D341Med (cell line): Measurements from ENCODE around the gene DNM2.
"Not testable (repeated sequence)": the region's sequence is repeated elsewhere in the genome, so short reads cannot be mapped to it uniquely, and the experiment has no call there.

Experiments
- DNase-seq: peaks from one replicate; pipeline ENCODE4 v3.0.0; 2012; ENCODE audit warnings: low spot score

Gene DNM2

DNA sequence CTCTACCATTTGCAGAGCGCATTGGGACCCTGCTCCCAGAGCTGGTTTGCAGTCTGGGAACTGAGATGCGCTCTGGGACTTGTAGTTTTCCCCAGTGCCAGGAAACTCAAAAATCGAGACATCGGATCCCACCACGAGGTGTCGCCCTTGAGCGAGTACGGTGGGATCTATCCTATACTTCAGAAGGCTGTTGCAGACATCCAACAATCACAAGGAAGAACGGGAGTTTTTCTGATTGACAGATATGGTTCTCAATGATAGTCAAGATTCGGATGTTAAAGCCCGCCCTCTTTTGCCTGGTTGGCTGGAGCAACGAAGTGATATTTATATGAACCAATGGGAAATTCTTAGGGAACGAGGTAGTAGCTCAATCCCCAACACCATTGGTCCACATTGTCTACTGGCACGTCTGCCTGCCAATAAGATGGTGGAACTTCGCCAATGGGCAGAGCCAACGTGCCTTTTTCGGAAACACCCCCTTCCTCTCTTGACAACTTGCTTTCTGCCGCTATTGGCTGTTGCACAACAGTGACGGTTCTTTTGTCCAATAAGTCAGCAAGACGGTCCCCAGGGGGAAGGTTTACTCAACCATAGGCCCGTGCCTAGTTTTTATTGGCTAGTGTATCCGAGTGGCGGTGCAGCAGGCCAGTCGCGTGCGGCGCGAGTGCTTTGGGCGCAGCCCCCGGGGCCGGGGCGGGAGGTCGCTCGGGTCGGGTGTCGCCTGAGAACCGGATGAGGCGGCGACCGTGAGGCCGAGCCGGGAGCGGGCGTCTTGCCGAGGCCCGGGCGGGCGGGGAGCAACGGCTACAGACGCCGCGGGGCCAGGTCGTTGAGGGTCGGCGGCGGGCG is at the start of gene DNM2:
Gene DNM2 (plus strand): TSS at position 724 of the 849 bp plus-strand sequence. CDS start 164 bp downstream, outside the sequence.
- DNase-seq = peak; percentile 98

DNA sequence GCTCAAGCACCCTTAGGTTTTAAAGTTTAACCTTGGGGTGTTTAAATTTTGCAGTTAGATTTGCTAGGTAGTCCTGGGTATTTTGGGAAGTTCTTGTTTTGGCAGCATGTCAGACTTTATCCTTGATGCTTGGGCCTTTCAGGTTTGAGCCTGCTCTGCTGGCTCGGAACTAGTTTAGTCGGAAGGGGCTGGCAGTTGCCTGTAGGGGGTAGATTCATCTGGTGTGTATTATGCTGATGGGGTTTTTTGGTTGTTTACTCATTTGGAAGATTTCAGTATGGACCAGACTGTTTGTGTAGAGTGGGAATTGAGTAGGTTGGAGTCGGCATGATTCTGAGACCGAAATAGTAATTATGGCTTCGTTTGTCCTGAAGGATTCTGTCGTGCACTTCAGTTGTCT is 48.6 kb upstream of the DNM2 start:
- no peak for DNase-seq

DNA sequence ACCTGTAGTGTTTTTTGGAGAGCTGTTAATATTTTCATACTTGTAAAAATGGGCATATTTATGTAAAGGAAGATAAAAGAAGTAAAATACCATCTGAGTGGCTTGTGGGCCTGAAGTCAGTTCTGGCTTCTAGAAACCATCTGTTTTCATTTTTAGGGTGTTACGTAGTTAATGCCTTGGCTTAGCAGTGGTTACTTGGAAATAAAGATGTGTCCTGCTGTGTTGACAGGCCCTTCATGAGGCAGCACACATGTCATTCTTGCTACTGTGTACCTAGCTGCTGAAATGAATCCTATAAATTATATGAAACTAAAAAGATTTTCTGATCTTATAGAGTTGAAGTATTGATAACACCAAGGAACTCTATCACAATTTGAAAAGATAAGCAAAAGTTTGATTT is 47.7 kb upstream of the DNM2 start:
- DNase-seq = no peak

DNA sequence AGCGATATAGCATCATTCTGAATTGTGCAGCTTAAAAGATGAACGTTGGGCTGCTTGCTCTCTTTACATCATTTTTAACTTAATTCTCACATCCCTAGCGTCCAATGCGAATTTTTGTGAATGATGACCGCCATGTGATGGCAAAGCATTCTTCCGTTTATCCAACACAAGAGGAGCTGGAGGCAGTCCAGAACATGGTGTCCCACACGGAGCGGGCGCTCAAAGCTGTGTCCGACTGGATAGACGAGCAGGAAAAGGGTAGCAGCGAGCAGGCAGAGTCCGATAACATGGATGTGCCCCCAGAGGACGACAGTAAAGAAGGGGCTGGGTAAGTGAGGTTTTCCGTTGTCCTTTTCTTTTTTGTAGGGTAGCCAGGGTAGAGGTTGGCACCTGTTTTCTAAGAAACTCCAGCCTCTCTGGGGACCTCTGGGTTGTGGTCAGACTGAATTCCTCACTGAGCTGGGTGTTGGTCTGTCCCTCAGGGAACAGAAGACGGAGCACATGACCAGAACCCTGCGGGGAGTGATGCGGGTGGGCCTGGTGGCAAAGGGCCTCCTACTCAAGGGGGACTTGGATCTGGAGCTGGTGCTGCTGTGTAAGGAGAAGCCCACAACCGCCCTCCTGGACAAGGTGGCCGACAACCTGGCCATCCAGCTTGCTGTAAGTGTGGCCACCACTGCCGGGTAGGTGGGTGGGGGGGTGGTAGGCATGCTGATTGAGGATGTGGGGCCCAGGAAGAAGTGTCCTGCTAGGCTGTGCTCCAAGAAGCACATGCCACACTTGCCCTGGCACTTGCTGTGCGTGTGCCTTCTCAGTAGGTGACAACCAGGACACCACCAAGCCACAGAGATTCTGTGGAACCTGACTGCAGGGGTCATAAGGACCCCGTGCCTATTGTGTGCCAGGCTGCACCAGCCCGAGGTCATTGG is 46.7 kb upstream of the DNM2 start:
- peak; percentile 12 for DNase-seq

DNA sequence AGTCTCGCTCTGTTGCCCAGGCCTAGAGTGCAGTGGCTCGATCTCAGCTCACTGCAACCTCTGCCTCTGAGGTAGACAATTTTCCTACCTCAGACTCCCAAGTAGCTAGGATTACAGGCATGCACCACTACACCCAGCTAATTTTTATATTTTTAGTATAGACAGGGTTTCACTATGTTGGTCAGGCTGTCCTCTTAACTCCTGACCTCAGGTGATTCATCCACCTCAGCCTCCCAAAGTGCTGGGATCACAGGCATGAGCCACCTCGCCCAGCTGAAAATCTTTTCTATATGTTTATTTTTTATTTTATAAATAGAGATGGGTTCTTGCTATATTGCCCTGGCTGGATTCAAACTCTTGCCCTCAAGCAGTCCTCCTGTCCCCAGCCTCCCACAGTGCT is 46.0 kb upstream of the DNM2 start:
- not testable (repeated sequence) for DNase-seq

DNA sequence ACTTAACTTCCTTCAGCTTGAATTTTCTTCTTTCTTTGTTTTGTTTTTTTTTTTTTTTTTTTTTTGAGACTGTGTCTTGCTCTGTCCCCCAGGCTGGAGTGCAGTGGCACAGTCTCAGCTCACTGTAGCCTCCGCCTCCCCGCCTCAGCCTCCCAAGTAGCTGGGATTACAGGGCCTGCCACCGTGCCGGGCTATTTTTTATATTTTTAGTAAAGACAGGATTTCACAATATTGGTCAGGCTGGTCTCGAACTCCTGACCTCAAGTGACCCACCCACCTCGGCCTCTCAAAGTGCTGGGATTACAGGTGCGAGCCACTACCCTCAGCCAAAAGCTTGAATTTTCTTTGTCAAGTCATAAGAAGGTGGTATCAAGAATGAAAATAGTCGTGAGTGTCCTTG is 42.7 kb upstream of the DNM2 start:
- DNase-seq = not testable (repeated sequence)

DNA sequence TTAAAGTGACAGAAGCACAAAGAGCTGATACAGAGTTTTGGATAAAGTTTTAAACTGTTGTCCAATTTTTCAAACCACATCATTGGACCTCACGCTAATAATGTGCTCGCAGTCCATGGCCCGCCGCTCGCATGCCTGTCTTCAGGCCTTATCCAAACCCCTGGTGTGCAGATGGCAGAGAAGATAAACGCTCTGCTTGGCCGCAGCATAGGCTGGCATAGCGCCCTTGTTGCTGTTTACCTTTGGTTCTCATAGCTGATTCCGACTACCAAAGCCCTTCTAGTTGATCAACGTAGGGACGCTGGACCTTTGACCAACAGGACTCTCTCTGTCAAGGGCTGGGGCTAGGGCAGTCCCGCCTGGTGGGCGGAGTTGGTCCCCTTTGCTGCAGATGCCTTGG is 40.1 kb upstream of the DNM2 start:
- DNase-seq = peak; percentile 34

DNA sequence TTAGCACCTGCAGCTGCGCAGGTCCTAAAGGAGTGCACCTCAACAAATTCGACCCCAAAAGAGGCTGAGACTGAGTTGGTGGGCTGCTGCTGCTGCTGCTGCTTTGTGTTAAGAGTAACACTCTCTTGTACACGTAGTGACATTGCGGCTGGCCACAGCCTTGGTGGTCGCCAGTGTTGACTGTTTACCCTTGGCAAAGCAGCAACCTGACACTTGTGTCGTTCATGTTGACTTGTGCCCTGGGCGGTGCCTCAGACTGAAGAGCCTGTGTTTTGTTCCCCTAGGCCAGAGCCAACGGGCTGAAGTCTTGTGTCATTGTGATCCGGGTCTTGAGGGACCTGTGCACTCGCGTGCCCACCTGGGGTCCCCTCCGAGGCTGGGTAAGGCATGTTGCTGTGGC is 39.1 kb upstream of the DNM2 start:
- DNase-seq = peak; percentile 15

DNA sequence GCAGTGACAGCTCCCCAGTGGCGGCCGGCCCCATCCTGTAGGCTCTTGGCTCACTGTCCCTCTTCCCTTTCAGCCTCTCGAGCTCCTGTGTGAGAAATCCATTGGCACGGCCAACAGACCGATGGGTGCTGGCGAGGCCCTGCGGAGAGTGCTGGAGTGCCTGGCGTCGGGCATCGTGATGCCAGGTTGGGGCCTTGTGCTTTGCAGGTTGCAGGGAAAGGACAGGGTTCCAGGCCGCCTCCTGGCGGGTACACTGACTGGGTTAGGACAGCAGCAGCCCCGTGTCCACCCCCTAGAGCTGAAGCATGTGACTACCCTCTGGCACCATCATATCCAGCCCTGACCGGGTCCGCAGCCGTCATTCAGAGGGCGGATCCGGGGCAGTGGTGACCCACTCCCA is 38.1 kb upstream of the DNM2 start:
- DNase-seq = peak; percentile 22

DNA sequence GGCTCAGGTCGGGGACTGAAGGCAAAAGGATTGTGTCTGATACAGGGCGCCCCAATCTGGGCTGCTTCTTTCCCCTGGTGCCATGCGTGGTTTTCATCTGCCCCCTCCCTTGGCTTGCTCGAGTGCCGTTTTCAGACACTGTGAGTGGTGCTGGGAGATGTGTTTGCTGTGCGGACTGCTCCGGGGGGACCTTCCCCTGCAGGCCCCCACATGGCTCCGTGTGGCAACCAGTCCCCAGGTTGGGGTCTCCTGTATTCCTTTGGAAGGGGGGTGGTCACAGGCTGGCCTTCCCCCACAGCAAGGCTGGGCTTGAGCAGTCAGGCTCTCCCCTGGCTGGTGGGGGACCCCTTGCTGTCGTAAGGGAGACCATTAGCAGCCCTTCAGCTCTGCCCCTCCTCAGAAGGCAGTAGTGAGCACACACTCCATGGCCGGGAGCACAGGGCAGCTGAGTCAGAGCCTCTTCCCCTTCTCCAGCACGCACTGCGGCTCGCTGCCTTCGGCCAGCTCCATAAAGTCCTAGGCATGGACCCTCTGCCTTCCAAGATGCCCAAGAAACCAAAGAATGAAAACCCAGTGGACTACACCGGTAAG is 37.2 kb upstream of the DNM2 start:
- DNase-seq = peak; percentile 17

DNA sequence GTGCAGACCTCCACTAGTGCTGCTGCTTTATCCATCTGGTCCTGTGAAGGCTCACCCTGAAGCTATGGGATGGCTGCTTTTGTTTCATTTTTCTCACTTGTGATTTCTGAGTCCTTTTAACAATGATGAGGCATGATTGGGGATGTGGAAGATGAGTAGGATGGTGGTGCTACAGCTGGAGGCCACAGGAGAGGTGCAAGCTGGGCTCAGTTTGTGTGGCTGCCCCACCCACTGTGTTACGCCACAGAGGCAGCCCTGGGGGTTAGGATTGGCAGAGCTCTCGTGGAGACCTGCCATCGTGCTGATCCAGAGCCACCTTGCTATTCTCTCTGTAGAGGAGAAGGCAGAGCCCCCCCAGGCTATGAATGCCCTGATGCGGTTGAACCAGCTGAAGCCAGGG is 36.2 kb upstream of the DNM2 start:
- peak; percentile 17 for DNase-seq

DNA sequence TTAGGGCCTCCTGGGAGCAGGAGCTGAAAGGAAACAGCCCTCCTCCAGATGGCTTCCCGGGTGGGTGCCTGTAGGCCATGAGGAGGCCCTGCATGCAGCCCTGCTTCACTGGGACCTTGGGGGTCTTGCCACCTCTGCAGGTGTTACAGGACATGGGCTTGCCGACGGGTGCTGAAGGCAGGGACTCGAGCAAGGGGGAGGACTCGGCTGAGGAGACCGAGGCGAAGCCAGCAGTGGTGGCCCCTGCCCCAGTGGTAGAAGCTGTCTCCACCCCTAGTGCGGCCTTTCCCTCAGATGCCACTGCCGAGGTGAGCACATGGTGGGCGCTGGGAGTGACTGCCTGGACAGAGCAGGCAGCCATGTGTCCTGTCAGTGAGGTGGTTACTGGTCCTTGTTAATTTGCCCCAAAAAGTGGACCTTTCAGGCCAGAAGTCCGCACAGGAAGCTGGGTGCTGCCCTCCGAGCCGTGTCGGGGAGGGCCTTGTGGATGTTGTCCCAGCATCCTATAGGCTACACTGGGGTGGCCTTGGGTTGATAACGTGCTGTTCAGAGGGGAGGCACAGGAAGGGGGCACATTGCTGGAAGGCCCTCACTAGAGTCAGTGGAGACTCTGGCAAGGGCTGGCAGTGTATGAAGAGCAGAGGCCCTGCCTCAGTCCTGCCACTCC is 35.3 kb upstream of the DNM2 start:
- peak; percentile 37 for DNase-seq

DNA sequence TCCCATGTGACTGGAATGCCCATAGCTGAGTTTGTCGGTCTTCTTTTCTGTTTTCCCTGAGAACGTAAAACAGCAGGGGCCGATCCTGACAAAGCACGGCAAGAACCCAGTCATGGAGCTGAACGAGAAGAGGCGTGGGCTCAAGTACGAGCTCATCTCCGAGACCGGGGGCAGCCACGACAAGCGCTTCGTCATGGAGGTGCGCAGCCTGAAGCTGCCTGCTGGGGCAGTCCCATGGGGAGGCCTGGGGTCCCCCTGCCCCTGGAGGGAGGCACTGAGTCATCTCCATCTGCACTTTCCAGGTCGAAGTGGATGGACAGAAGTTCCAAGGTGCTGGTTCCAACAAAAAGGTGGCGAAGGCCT is 34.8 kb upstream of the DNM2 start:
- peak; percentile 23 for DNase-seq

DNA sequence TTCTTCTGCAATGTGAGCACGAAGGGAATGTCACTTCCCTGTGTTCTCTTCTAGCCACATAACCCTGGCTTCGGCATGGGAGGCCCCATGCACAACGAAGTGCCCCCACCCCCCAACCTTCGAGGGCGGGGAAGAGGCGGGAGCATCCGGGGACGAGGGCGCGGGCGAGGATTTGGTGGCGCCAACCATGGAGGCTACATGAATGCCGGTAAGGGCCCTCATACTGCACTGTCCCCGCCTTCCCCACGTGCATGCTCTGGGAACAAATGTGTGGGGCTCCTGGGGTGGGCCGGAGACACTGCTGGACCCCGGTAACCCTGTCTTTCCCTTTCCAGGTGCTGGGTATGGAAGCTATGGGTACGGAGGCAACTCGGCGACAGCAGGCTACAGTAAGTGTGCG is 34.3 kb upstream of the DNM2 start:
- DNase-seq = peak; percentile 28

DNA sequence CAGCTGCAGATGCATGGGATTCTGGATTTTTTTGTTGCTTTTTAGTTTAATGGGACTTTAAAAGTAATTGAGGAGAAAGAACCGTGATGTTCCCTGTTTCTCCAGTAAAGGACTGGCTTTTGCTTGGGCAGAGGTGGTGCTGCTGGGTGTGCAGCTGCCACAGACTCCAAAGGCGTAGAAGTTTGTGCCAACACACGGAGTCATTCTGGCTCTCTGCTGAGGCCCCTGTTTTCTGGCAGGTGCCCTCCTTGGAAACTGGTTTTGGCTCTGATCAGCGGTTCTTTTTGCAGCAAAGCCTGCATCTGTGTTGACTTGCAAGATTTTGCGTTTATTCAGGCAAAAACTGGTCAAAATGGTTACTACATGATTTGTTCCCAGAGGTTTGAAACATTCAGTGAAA is 32.7 kb upstream of the DNM2 start:
- no peak for DNase-seq

DNA sequence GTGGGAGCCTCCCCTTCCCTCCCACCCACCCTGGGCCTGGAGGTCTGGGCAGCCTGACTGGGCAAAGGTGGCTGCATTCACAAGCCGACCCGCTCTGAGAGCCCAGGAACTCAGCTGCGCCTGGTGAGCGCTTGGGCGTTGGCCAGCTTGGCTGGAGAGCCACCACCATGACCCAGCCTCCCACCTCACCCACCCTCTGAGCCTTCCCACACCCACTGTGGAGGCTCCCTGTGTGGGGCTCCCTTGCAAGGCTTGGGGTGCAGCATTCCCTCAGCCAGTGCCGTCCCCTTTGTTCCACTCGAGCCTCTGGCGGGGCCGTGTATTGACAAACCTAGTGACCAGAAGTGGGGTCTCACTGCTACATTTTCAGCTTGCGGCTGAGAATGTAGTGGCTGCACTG is 31.7 kb upstream of the DNM2 start:
- peak; percentile 22 for DNase-seq

DNA sequence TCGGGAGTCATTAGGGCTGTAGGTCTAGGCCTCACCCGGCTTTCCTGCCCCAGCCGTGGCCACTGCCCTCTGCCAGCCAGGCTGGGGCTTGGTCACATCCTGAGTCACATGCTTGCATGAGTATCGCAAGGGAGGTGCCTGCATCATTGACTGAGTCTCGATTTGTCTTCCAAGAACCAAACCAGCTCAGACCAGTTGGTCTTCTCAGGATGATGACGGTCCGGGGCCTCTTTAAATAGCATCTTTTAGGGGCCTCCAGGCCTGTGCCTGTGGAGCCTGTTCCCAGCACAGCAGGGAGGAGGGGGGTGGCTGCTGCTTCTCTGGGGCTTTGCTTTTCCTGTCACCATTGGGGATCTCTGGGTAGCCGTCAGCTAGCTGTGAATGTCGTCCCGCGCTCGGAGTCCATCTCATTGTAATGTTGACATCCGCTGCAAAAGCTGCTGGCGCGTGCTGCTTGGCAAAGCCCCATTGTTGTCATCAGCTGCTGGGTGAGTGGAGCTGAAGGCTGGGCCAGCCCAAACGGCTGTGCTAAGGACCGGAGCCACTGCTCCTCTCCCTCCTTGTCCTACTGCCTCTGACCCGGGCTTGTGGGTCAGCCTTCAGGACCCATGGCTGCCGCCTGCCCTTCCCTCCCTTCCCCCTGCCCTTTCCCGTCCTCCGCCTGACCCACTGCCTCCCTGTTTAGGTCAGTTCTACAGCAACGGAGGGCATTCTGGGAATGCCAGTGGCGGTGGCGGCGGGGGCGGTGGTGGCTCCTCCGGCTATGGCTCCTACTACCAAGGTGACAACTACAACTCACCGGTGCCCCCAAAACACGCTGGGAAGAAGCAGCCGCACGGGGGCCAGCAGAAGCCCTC is 31.0 kb upstream of the DNM2 start:
- peak; percentile 32 for DNase-seq

DNA sequence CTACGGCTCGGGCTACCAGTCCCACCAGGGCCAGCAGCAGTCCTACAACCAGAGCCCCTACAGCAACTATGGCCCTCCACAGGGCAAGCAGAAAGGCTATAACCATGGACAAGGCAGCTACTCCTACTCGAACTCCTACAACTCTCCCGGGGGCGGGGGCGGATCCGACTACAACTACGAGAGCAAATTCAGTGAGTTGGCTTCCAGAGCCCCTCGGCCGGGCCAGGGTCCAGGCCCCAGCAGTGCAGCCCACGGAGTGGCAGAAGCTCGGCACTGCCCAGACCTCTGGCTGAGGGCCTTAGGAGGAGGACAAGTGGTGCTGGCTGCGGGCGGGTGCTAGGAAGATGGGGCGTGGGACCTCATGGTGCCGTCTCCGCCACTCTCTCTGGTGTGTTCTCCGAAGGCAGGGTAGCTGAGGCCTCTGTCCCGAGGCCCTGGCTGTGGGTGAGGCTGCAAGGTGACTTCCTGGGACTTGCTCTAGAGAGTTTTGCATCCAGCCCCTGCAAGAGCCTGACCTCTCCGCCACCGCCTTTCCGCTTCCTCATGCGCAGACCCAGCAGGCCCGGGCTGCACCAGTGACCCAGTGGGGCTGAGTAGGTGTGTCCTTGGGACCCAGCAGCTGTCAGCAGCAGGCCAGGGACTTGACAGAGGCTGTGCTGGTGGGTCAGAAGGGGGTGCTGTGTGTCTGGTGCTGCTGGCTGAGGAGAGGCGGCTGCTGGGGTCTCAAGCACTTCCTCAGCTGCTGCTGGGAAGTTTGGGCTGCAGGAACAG is 30.2 kb upstream of the DNM2 start:
- DNase-seq = peak; percentile 25

DNA sequence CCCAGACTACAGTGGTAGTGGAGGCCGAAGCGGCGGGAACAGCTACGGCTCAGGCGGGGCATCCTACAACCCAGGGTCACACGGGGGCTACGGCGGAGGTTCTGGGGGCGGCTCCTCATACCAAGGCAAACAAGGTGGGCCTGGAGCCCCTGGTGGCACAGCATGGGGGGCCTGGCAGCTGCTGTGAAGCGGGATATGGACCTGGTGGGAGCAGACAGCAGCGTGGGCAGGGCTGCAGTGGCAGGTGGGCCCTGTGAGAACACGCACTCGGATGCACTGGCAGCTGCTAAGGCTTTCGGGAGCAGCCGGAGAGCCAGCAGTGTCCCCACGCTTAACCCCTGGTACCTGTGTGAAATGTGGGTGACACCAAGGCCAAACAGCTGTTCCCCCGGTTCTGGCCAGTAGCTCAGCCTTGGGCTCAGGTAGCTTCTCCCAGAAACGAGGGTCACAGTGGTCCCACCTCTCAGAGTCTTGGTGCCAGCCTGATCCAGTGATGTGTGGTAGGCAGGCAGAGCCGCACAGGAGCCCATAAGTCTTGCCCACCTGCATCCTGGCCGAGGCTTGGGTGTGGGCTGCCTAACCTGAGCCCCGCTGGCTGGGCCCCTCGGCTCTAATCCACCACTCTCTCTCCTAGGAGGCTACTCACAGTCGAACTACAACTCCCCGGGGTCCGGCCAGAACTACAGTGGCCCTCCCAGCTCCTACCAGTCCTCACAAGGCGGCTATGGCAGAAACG is 29.2 kb upstream of the DNM2 start:
- peak; percentile 28 for DNase-seq

DNA sequence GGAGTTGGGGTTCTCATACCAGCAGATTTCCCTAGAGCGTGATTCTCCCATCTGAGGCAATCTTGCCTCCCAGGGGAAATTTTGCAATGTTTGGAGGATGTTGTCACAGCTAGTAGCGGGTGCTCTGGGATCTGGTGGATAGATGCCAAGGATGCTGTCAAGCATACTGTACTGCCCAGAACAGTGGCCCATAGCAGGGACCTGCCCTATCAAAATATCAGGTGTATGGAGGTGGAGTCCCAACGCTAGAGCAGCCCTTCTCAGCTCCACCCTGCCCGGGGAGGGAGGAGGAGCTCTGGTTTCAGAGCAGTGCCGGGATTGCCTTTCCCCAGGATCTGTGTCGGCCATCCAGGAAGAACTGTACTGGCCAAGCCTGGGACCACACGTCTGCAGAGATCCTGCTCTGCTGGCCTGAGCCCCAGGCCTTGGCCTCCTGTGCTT is 27.5 kb upstream of the DNM2 start:
- DNase-seq = peak; percentile 58
